ENCODE data around the gene C10orf105.

C10orf105 gene

GRCh38 chr10:71715860-71716259 is 3.7 kb downstream of the C10orf105 start:
- no peak for DNase-seq

- no peak for DNase-seq
Observed at GRCh38 chr10:71715026-71715425, 4.6 kb downstream of the C10orf105 start.

GRCh38 chr10:71714592-71714991 is 5.0 kb downstream of the C10orf105 start:
- no peak for DNase-seq

- no peak for DNase-seq
Observed at GRCh38 chr10:71714031-71714410, 5.6 kb downstream of the C10orf105 start.

GRCh38 chr10:71713135-71714030 is 6.2 kb downstream of the C10orf105 start:
- DNase-seq = no peak

GRCh38 chr10:71712572-71713134 is 6.9 kb downstream of the C10orf105 start:
- DNase-seq = no peak

GRCh38 chr10:71712170-71712569 is 7.4 kb downstream of the C10orf105 start:
- DNase-seq = no peak

GRCh38 chr10:71711052-71711623 is 8.4 kb downstream of the C10orf105 start:
- no peak for DNase-seq

- DNase-seq = no peak
Observed at GRCh38 chr10:71710519-71710918, 9.1 kb downstream of the C10orf105 start.

GRCh38 chr10:71708897-71709882 is 10.4 kb downstream of the C10orf105 start:
- no peak for DNase-seq

GRCh38 chr10:71708301-71708703 is 11.3 kb downstream of the C10orf105 start:
- DNase-seq = no peak

GRCh38 chr10:71707240-71707789 is 12.3 kb downstream of the C10orf105 start:
- no peak for DNase-seq

GRCh38 chr10:71706216-71707121 is 13.1 kb downstream of the C10orf105 start:
- DNase-seq = no peak

- no peak for DNase-seq
Observed at GRCh38 chr10:71705582-71705981, 14.0 kb downstream of the C10orf105 start.

- no peak for DNase-seq
Observed at GRCh38 chr10:71704816-71705215, 14.8 kb downstream of the C10orf105 start.

GRCh38 chr10:71703577-71703976 is 16.0 kb downstream of the C10orf105 start:
- DNase-seq = no peak

GRCh38 chr10:71701496-71702132 is 18.0 kb downstream of the C10orf105 start:
- no peak for DNase-seq

- no peak for DNase-seq
Observed at GRCh38 chr10:71700731-71701368, 18.7 kb downstream of the C10orf105 start.

GRCh38 chr10:71698737-71699136 is 20.8 kb downstream of the C10orf105 start:
- no peak for DNase-seq

GRCh38 chr10:71697938-71698709 is 21.5 kb downstream of the C10orf105 start:
- no peak for DNase-seq

Measured in NCI-H524 treated with DMSO at 0.1 percent for 48 hours (cell line).